Astrocyte of the cerebellum (primary cell): ENCODE measurements around the gene FICD.

ENCODE experiments used
- DNase-seq: peaks from one replicate; pipeline ENCODE4 v3.0.0-alpha.2; 2011; ENCODE audit warnings: low read depth
- H3K4me3 ChIP-seq: 2 replicates; pipeline ENCODE4 v1.5.1; 2011; ENCODE audit warnings: mild to moderate bottlenecking, low read depth, low read length, moderate library complexity
- in situ Hi-C: cut with HindIII; loops from 2 replicates; pipeline ENCODE4 v1.10.0; 2017; ENCODE audit warnings: low sequenced_read_pairs
- TF ChIP-seq, protein P1 (sequence below): IDR thresholded peaks from 2 replicates; pipeline ENCODE4 v1.5.1; 2012; ENCODE audit warnings: low read length, low read depth, moderate library complexity, mild to moderate bottlenecking; ENCODE audit errors: missing control alignments

Gene FICD

DNA sequence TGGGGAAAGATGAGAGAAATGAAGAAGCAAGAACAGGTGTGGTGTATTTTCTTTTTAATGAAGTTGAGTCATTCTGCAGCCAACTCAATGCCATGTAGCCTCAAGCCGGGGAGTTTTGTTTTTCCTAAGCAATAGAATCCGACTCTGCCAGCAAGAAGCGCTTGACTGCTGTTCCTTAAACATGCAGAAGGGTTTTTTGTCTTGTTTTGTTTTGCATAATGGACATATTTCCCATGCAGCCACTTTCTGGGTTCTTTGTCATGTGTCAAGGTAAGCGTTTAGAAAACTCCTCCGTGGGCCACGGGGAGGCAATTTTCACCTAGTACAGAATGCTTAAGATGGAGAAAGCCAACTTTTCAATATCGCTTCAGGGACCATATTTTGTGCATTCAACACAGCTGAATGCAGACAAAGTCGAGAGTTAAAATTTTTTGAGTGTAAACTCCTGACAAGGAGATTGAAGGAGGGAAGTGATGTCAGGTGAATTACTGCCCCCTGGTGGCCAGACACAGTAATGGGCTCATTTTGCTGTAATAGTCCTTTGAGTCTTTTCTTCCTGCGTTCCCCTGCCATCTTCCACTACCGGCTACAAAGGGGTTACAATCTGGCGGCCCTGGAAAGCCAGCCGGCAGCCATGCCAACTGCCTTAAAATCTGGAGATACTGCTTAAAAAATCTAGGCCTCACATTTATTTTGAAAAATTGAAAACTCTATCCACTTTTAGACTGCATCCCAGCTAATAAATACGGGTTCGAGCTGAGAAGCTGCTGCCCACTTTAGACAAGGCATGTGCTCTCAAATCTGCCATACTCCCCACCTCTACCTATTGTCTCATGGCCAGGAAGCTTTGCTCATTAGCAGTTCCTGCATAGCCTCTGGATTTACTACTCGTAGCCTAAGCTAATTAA is 3.2 kb upstream of the FICD start:
- in situ Hi-C loops, result no loop called here
- H3K4me3 ChIP-seq, result no peak overlapping the region
- peak; percentile 53 for DNase-seq
- TF ChIP-seq, protein P1, sequence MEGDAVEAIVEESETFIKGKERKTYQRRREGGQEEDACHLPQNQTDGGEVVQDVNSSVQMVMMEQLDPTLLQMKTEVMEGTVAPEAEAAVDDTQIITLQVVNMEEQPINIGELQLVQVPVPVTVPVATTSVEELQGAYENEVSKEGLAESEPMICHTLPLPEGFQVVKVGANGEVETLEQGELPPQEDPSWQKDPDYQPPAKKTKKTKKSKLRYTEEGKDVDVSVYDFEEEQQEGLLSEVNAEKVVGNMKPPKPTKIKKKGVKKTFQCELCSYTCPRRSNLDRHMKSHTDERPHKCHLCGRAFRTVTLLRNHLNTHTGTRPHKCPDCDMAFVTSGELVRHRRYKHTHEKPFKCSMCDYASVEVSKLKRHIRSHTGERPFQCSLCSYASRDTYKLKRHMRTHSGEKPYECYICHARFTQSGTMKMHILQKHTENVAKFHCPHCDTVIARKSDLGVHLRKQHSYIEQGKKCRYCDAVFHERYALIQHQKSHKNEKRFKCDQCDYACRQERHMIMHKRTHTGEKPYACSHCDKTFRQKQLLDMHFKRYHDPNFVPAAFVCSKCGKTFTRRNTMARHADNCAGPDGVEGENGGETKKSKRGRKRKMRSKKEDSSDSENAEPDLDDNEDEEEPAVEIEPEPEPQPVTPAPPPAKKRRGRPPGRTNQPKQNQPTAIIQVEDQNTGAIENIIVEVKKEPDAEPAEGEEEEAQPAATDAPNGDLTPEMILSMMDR, result peak; percentile 84

DNA sequence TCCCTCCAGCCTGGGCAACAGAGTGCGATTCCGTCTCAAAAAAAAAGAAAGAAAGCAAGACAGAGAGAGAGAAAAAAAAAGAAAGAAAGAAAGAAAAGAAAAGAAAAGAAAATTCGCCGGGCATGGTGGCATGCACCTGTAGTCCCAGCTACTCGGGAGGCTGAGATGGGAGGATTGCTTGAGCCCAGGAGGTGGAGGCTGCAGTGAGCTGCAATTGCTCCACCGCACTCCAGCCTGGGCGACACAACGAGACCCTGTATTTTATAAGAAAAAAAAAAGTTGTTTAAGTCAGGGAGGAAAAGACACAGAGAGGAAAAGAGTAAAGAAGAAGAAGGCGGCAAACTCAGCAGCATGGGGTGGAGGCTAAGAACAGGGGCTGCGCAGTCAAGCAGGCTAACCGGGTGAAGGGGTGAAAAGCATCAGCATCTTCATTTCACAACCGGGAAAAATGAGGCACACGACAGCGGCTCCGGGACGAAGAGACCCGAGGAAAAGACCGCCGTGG is 557 bp upstream of the FICD start:
- TF ChIP-seq, protein P1, result no peak
- in situ Hi-C loops, result no loop called here
- DNase-seq, result no peak

DNA sequence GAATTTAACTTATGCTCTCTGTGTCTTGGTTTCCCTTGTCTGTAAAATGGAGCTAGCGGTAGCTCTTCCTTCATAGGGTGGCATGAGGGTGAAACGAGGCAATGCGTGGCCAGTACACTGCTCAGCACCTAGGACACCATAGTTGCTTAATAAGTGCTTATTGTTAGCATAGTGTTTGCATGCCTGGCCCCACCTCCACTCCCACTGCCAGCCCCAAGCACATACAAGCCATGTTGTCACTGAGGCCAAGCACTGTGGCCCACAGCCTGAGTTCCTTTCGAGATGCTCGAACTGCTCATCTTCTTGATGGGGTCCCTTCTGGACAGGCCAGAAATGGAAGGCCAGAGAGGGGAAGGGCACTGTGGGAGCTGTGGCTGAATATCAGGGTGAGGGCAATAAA is 839 bp downstream of the FICD start:
- in situ Hi-C loops, result no loop called here
- TF ChIP-seq, protein P1, result no peak
- no peak for DNase-seq
- H3K4me3 ChIP-seq, result peak overlapping the region; percentile 90

More for the DNA sequence above, 557 bp upstream of the FICD start:
- peak overlapping the region; percentile 90 for H3K4me3 ChIP-seq

DNA sequence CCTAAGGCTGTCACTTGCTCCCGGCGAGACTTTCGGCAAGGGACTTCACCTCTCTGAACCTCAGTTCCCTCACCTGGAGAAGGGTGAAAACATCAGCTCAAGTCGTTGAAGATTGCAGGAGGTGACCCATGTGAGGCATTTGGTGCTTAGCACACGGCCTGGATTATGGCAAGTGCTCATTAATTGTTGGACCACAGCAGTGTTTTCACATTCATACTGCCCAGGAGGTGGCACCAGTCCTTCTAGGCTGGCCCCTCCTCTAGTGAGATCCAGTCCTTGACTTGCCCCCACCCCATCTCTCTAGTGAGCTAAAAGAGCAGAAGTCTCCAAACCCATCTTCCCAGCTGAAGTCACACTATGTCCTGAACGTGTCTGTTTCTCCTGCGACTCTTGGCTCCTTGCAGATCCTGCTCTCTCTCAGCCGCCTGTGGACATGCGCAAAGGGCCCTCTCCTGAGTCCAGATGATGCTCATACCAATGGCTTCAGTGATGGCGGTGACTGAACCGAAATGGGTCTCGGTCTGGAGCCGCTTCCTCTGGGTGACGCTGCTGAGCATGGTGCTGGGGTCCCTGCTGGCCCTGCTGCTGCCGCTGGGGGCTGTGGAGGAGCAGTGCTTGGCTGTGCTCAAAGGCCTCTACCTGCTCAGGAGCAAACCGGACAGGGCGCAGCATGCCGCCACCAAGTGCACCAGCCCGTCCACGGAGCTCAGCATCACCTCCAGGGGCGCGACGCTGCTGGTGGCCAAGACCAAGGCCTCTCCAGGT is 1.6 kb downstream of the FICD start:
- TF ChIP-seq, protein P1, result peak; percentile 1
- no peak overlapping the region for H3K4me3 ChIP-seq
- no peak for DNase-seq
- in situ Hi-C loops, result no loop called here

- in situ Hi-C loops, result no loop called here
- no peak for DNase-seq
- TF ChIP-seq, protein P1, result no peak
- H3K4me3 ChIP-seq, result no peak overlapping the region
These were observed 2.4 kb downstream of the FICD start for GRCh38 chr12:108517288-108518100.

GRCh38 chr12:108518101-108518715 is 3.1 kb downstream of the FICD start:
- no peak for DNase-seq
- H3K4me3 ChIP-seq, result no peak overlapping the region
- in situ Hi-C loops, result no loop called here
- TF ChIP-seq, protein P1, result no peak
